Measurements from ENCODE around the gene ITGA2. TPM values are rescaled to one million over a fixed set of nuclear protein-coding genes. Genes with fewer than 3 reads are reported as not detected.

ITGA2 gene
- total RNA-seq, 1 experiment from 2014 or later: 36.6 TPM

DNA sequence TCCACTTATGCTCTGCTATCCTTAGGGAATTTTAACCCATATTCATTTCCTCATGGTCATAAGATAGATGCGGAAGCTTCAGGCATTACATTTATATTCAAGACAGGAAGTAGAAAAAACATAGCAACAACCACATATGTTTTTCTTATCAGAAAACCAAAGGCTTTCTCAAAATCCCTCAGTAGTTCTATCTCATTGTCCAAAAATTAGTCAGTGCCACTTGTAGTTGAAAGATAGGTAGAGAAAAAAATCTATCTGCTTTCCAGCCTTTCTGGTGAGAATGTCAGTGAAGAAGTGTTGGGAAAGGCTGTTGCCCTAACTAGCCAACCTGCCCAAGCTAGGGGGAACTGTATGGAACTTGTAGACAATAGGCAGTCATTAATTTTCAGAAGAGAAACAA, 143.9 kb downstream of the ITGA2 start:
- ATAC-seq: no peak
- Histone ChIP-seq H3K79me2 (ENCODE audit: insufficient read depth, low read length) (no peaks in the 10 kb centered on the region), H3K27me3 (ENCODE audit: insufficient read depth, low read length) (no peaks in the 10 kb centered on the region), H3K4me2 (ENCODE audit: low read length) (no peak overlapping the region), H3K4me1 (ENCODE audit: control insufficient read depth in 1 of 2, insufficient read depth in 2 of 2, low read length in 2 of 2) (no peaks in the 10 kb centered on the region), H3K9ac (ENCODE audit: low read length) (no peak overlapping the region), H4K20me1 (ENCODE audit: insufficient read depth) (no peaks in the 10 kb centered on the region), H3K9me3 (ENCODE audit: control insufficient read depth in 1 of 2, insufficient read depth in 1 of 2, low read depth in 1 of 2, low read length in 2 of 2) (no peaks in the 10 kb centered on the region), H3K36me3 (ENCODE audit: control insufficient read depth in 1 of 2, insufficient read depth in 2 of 2, low read length in 2 of 2) (no peaks in the 10 kb centered on the region), H2AFZ (ENCODE audit: low read depth, low read length, poor library complexity, severe bottlenecking) (no peak overlapping the region), H3K9me2 (ENCODE audit: insufficient read depth) (no peaks in the 10 kb centered on the region), H3K4me3 (replicated peaks in 1 of 2; ENCODE audit: low read depth in 1 of 2, low read length in 2 of 2) (no peak overlapping the region), H3K27ac (ENCODE audit: low read depth, low read length) (no peak overlapping the region)
- no peak for DNase-seq (ENCODE audit: low read depth, low spot score)
- TF ChIP-seq SRF (IDR thresholded peaks at IDR 0.05; ENCODE audit: low read depth) (no peak), POLR2A (IDR thresholded peaks at IDR 0.05; ENCODE audit: borderline replicate concordance, extremely low read depth, insufficient read depth, insufficient read length) (no peak), EZH2phosphoT487 (IDR thresholded peaks at IDR 0.05; ENCODE audit: borderline replicate concordance) (no peak), RAD21 (IDR thresholded peaks at IDR 0.05; ENCODE audit: low read depth) (no peak), ZBTB33 (IDR thresholded peaks at IDR 0.05; ENCODE audit: extremely low read depth, insufficient replicate concordance, low read length) (no peak), CBX3 (IDR thresholded peaks at IDR 0.05; ENCODE audit: low read depth) (no peak), TCF7L2 (IDR thresholded peaks at IDR 0.05; ENCODE audit: borderline replicate concordance, extremely low read depth, insufficient read depth, insufficient read length) (no peak), JUND (IDR thresholded peaks at IDR 0.05) (no peak), POLR2AphosphoS5 (IDR thresholded peaks at IDR 0.05; ENCODE audit: low read depth, low read length) (no peak), FOSL1 (IDR thresholded peaks at IDR 0.05; ENCODE audit: low read depth) (no peak)
- TF ChIP-seq, protein P1, sequence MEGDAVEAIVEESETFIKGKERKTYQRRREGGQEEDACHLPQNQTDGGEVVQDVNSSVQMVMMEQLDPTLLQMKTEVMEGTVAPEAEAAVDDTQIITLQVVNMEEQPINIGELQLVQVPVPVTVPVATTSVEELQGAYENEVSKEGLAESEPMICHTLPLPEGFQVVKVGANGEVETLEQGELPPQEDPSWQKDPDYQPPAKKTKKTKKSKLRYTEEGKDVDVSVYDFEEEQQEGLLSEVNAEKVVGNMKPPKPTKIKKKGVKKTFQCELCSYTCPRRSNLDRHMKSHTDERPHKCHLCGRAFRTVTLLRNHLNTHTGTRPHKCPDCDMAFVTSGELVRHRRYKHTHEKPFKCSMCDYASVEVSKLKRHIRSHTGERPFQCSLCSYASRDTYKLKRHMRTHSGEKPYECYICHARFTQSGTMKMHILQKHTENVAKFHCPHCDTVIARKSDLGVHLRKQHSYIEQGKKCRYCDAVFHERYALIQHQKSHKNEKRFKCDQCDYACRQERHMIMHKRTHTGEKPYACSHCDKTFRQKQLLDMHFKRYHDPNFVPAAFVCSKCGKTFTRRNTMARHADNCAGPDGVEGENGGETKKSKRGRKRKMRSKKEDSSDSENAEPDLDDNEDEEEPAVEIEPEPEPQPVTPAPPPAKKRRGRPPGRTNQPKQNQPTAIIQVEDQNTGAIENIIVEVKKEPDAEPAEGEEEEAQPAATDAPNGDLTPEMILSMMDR (IDR thresholded peaks at IDR 0.05 in 2 of 3, conservative IDR thresholded peaks at IDR 0.05 in 1 of 3; ENCODE audit: borderline replicate concordance in 1 of 3, insufficient read depth in 1 of 3, low read depth in 2 of 3, low read length in 2 of 3): no peak
- TF ChIP-seq, protein P2, sequence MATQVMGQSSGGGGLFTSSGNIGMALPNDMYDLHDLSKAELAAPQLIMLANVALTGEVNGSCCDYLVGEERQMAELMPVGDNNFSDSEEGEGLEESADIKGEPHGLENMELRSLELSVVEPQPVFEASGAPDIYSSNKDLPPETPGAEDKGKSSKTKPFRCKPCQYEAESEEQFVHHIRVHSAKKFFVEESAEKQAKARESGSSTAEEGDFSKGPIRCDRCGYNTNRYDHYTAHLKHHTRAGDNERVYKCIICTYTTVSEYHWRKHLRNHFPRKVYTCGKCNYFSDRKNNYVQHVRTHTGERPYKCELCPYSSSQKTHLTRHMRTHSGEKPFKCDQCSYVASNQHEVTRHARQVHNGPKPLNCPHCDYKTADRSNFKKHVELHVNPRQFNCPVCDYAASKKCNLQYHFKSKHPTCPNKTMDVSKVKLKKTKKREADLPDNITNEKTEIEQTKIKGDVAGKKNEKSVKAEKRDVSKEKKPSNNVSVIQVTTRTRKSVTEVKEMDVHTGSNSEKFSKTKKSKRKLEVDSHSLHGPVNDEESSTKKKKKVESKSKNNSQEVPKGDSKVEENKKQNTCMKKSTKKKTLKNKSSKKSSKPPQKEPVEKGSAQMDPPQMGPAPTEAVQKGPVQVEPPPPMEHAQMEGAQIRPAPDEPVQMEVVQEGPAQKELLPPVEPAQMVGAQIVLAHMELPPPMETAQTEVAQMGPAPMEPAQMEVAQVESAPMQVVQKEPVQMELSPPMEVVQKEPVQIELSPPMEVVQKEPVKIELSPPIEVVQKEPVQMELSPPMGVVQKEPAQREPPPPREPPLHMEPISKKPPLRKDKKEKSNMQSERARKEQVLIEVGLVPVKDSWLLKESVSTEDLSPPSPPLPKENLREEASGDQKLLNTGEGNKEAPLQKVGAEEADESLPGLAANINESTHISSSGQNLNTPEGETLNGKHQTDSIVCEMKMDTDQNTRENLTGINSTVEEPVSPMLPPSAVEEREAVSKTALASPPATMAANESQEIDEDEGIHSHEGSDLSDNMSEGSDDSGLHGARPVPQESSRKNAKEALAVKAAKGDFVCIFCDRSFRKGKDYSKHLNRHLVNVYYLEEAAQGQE (IDR thresholded peaks at IDR 0.05; ENCODE audit: low read depth): no peak
- intact Hi-C loops (cut with micrococcal nuclease): no loop called here
- no TSS peak for BruUV-seq (replicated peaks)
- ChIA-PET RAD21 (ENCODE audit: low non-redundant PET in 1 of 2, low total read pairs in 2 of 2, uncharacterized antibody in 2 of 2, unreplicated experiment in 2 of 2) (no interaction called here), CTCF (no interaction called here), POLR2A (no interaction called here)
